Stimulated activated CD4-positive, alpha-beta T cell treated with anti-CD3 and anti-CD28 coated beads, Interleukin-4, amount 100 ng/mL, for 1 hour (primary cell): ENCODE results near the gene SERPINH1.
A peak's percentile ranks its signal among the peaks of the same experiment; 100 is the strongest.

Experiments
- DNase-seq: peaks from one replicate; pipeline ENCODE4 v3.0.0-alpha.2; 2020

Gene SERPINH1

DNA sequence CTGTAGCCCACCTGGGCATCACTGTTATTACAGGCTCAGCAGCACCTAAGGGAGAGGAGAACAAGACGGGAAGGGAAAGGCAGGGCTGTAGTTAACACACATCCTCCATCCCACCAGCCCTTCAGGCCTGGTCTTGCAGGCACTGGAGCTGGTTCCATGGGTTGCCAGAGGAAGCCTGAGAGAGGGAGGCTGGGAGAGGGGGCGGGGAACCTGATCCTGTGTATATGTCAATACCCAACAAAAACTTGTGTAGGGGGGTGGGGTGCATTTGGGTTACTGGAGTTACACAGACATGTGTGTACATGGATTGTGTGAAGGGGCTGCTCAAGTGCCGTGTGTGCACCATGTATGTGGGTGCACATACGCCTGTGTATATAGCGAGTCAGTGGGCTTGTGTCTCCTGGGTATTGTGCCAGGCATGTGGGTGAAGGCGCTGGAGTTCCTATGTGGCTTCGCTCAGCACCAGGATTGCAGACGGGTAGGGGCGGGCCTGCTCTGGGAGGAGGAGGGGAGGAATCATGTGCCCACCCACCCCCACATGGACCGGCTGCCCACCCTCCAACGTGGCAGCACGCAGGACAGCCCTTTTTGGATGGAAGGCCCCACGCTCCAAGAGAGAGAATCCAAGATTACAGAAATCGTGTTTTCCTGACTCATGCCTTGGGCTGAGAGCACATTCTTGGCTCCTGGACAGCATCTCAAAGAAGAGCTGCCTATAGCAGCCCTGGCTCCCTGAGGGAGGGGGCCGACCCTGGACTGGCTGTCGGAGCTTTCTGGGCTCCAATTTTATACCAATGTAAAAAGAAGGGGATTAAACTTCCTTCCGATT is 4.2 kb upstream of the SERPINH1 start:
- DNase-seq, result no peak

- no peak for DNase-seq
Measured at GRCh38 chr11:75558939-75559843, 2.9 kb upstream of the SERPINH1 start.

DNA sequence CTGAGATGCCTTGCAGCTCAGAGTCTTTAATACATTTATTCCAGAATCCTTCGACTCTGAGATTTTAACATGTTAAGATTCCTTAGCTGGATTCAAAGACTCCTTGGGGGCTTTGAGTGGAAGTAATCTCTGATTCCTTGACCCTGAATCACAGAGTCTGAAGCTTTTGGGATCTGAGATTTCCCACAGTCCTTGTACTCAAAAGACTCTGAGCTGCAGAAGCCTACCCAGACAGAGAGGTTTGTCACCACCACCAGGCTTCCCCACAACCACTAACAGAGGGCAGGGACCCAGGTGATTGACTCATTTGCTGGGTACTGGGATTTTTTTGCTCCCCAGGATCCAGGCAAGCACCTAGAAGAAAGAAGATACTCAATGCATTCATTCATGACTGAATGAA is 1.4 kb upstream of the SERPINH1 start:
- DNase-seq, result no peak

- DNase-seq, result no peak
Measured at GRCh38 chr11:75561426-75562047, 516 bp upstream of the SERPINH1 start.

GRCh38 chr11:75562836-75563484 is 907 bp downstream of the SERPINH1 start:
- no peak for DNase-seq

GRCh38 chr11:75563501-75563977 is 1.5 kb downstream of the SERPINH1 start:
- DNase-seq, result no peak

- DNase-seq, result no peak
Measured at GRCh38 chr11:75563978-75564552, 2.0 kb downstream of the SERPINH1 start.

DNA sequence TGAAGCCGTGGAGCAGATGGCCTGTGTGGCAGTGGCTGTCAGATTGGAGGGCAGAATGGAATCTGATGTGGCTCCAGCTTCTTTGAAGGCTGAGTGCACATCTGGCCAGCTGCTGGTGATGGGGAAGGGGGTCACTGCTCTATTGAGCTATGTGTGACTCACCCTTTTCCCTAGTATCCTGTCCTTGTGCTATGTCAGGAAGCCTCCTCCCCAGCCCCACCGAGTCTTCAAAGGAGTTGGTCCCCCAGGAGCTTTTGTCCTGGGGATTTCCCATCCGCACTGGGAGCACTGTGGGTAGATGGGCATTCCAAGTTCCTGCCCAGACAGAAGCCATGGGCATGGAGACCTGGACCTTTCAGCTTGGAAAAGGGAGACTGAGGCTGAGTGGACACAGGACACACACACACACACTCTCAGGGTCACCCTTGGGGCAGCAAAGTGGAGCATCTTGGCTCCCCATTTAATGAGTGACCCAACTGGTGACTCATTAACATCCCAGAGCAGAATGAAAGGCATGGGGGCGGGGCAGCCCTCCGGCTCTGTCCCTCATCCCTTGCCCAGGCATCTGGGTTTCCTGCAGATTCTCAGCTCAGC is 3.3 kb downstream of the SERPINH1 start:
- DNase-seq, result no peak

DNA sequence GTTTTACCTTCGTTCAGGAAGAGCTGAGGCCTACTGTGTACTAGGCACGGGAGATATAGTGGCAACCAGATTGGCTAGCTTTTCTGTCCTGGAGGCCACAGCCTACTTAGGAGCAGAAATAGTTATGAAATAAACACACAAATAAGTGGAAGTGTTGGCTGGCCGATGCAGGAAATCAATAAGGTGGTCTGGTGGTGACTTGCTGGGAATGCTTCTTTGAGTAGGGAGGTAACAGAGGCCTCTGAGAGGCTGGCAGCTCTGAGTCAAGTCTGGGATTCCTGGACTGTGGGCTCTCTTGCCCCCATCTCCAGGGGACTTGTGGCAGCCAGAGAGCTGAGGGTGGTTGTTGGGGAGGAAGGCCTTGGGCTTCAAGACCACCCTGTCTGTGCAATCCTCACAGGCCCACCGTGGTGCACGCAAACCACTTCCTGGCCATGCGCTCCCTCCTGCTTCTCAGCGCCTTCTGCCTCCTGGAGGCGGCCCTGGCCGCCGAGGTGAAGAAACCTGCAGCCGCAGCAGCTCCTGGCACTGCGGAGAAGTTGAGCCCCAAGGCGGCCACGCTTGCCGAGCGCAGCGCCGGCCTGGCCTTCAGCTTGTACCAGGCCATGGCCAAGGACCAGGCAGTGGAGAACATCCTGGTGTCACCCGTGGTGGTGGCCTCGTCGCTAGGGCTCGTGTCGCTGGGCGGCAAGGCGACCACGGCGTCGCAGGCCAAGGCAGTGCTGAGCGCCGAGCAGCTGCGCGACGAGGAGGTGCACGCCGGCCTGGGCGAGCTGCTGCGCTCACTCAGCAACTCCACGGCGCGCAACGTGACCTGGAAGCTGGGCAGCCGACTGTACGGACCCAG is 4.1 kb downstream of the SERPINH1 start:
- no peak for DNase-seq

DNA sequence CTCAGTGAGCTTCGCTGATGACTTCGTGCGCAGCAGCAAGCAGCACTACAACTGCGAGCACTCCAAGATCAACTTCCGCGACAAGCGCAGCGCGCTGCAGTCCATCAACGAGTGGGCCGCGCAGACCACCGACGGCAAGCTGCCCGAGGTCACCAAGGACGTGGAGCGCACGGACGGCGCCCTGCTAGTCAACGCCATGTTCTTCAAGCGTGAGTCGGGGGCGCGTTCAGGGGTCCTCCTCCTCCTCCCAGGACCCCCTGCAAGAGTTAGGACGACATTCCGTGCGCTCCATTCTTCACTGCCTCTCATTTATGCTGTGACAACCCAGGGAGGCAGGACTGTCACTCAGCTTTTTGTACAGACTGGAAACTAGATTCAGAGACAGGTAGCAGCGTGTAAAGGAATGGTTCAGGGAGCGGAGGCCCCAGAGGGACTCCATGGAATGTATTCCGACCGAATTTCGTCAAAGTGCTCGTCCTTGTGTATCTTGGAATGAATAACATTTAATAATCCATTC is 4.8 kb downstream of the SERPINH1 start:
- no peak for DNase-seq

DNA sequence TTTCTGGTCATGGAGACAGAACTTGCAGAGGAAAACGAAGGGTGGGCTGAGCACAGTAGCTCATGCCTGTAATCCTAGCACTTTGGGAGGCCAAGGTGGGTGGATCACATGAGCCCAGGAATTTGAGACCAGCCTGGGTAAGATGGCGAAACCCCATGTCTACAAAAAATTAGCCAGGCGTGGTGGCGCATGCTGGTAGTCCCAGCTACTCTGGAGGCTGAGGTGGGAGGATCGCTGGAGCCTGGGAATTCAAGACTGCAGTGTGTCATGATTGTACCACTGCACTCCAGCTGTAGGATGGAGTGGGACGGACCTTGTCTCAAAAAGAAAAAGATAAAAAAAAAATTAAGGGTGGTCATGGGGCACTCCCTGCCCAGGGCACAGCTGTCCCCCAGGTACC is 5.9 kb downstream of the SERPINH1 start:
- DNase-seq, result no peak

DNA sequence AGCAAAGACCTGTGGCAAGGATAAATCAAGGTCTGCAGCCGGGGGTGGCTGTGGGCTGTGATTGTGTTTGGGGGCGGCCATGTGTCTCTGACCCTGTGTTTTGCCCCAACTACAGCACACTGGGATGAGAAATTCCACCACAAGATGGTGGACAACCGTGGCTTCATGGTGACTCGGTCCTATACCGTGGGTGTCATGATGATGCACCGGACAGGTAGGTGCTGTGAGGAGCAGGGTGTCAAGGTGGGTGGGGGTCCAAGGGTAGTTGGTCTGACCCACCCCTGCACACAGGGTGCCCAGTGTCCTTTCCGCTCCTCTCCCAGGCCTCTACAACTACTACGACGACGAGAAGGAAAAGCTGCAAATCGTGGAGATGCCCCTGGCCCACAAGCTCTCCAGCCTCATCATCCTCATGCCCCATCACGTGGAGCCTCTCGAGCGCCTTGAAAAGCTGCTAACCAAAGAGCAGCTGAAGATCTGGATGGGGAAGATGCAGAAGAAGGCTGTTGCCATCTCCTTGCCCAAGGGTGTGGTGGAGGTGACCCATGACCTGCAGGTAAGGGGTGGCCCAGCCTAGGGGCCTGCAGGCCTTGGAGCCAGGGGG is 6.7 kb downstream of the SERPINH1 start:
- no peak for DNase-seq

GRCh38 chr11:75570559-75571139 is 8.6 kb downstream of the SERPINH1 start:
- DNase-seq, result no peak

GRCh38 chr11:75571625-75572024 is 9.6 kb downstream of the SERPINH1 start:
- no peak for DNase-seq

- DNase-seq, result no peak
Measured at GRCh38 chr11:75572744-75573143, 10.7 kb downstream of the SERPINH1 start.

GRCh38 chr11:75574698-75575602 is 12.9 kb downstream of the SERPINH1 start:
- no peak for DNase-seq

DNA sequence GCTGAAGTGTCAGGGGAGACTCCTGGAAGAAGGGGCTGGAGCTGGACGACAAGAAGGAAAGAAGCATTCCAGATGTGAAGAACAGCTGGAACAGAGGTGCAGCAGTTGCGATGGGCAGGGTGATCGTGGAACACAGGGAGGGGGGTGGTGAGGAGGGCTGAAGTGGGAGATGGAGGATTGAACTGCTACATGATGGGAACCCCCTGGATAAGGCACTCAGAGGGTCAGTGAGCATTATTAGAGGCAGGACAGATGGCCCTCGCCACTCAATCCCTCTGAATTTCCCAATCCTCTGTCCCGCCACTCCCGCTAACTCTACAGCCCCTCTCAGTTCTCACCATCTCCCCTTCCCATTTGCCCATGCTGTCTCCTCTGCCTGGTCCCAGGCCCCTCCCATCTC is 14.0 kb downstream of the SERPINH1 start:
- DNase-seq, result no peak

DNA sequence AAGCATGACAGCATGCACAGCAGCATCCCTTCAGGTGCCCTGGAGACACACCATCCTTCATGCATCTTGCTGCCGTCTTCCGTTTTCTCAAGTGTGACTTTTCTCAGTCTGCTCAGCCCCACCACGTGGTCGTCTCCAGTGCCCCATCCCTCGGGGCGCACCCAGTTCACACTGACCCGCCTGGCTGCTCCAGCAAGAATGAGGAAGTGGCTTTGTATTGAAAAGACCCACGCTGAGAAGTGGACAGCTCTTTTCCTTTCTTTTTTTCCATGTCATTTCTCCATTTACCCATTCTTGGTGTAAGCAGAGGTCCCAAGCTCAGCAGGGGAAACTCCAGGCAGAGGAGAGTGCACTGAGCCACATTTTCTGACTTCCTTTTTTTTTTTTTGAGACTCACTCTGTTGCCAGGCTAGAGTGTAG is 14.5 kb downstream of the SERPINH1 start:
- DNase-seq, result no peak

DNA sequence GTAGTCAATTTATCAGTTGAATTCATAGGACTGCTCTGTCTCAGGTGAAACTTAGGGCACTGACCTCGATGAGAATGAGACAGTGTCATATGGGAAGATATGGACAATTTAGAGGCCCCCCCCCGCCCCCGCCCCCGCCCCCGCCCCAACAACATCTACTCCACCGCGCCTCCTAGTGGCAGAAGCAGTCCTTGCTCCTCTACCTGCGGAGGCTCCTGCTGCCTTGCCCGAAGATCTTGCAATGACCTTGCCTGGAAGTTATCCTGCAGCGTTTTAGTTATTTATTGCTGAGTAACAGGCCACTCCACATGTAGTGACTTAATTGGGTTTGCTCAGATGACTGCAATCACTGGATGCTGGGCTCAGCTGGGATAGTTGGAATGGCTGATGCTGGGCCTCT is 15.2 kb downstream of the SERPINH1 start:
- peak; percentile 67 for DNase-seq
